Measurements from ENCODE around the gene OR1L8. TPM values are rescaled to one million over a fixed set of nuclear protein-coding genes. Genes with fewer than 3 reads are reported as not detected.
"Not testable (repeated sequence)": the region's sequence is repeated elsewhere in the genome, so short reads cannot be mapped to it uniquely, and the experiment has no call there.

OR1L8 gene
- total RNA-seq, 1 donor from 2014 or later: not detected

- Mint-ChIP-seq H3K4me1 (no peaks in the 10 kb centered on the region), H3K36me3 (ENCODE audit: low read depth) (no peaks in the 10 kb centered on the region), H3K9me3 (peaks cover 6% of the 10 kb centered on the region), H3K4me3 (no peak overlapping the region), H3K27ac (no peak overlapping the region), H3K27me3 (peaks cover 2% of the 10 kb centered on the region)
- no peak for DNase-seq
- intact Hi-C loops (cut with micrococcal nuclease): no loop called here
These were observed 44.4 kb downstream of the OR1L8 start for GRCh38 chr9:122538757-122539156.

GRCh38 chr9:122537066-122537465 lies 46.1 kb downstream of the OR1L8 start:
- H3K27me3 Mint-ChIP-seq; DNase-seq; H3K9me3 Mint-ChIP-seq; intact Hi-C loops (cut with micrococcal nuclease); H3K4me3 Mint-ChIP-seq; H3K27ac Mint-ChIP-seq; H3K36me3 Mint-ChIP-seq (ENCODE audit: low read depth); H3K4me1 Mint-ChIP-seq: not testable (repeated sequence)

GRCh38 chr9:122536134-122536533 lies 47.0 kb downstream of the OR1L8 start:
- Mint-ChIP-seq H3K27me3 (no peaks in the 10 kb centered on the region), H3K4me3 (no peak overlapping the region), H3K9me3 (peaks cover 6% of the 10 kb centered on the region), H3K27ac (no peak overlapping the region), H3K4me1 (no peaks in the 10 kb centered on the region), H3K36me3 (ENCODE audit: low read depth) (no peaks in the 10 kb centered on the region)
- intact Hi-C loops (cut with micrococcal nuclease): no loop called here
- no peak for DNase-seq

- H3K9me3 Mint-ChIP-seq; H3K27ac Mint-ChIP-seq; intact Hi-C loops (cut with micrococcal nuclease); H3K36me3 Mint-ChIP-seq (ENCODE audit: low read depth); H3K27me3 Mint-ChIP-seq; H3K4me3 Mint-ChIP-seq; H3K4me1 Mint-ChIP-seq; DNase-seq: not testable (repeated sequence)
These were observed 52.0 kb downstream of the OR1L8 start for GRCh38 chr9:122531157-122531556.

GRCh38 chr9:122527193-122527592 lies 56.0 kb downstream of the OR1L8 start, which contains the start of gene OR1N1:
Gene OR1N1, minus strand, starts transcription at chr9:122527293. Its CDS starts 0 bp downstream, at chr9:122527293.
- intact Hi-C loops (cut with micrococcal nuclease): no loop called here
- no peaks in the 10 kb centered on the region for H3K27me3 Mint-ChIP-seq
- no peaks in the 10 kb centered on the region for H3K9me3 Mint-ChIP-seq
- no peak for DNase-seq
- no peak within 1 kb of the TSS for H3K27ac Mint-ChIP-seq
- no peaks in the 10 kb centered on the region for H3K36me3 Mint-ChIP-seq (ENCODE audit: low read depth)
- no peak within 1 kb of the TSS for H3K4me3 Mint-ChIP-seq
- no peaks in the 10 kb centered on the region for H3K4me1 Mint-ChIP-seq

GRCh38 chr9:122526602-122527001 lies 56.6 kb downstream of the OR1L8 start:
- intact Hi-C loops (cut with micrococcal nuclease): no loop called here
- Mint-ChIP-seq H3K4me1 (no peaks in the 10 kb centered on the region), H3K4me3 (no peak overlapping the region), H3K27ac (no peak overlapping the region), H3K27me3 (no peaks in the 10 kb centered on the region), H3K9me3 (no peaks in the 10 kb centered on the region), H3K36me3 (ENCODE audit: low read depth) (no peaks in the 10 kb centered on the region)
- no peak for DNase-seq

- H3K4me3 Mint-ChIP-seq: no peak overlapping the region
- no peaks in the 10 kb centered on the region for H3K4me1 Mint-ChIP-seq
- no peak overlapping the region for H3K27ac Mint-ChIP-seq
- no peak for DNase-seq
- intact Hi-C loops (cut with micrococcal nuclease): no loop called here
- H3K27me3 Mint-ChIP-seq: peaks cover 2% of the 10 kb centered on the region
- no peaks in the 10 kb centered on the region for H3K9me3 Mint-ChIP-seq
- H3K36me3 Mint-ChIP-seq (ENCODE audit: low read depth): no peaks in the 10 kb centered on the region
These were observed 63.8 kb downstream of the OR1L8 start for GRCh38 chr9:122519376-122519775.

GRCh38 chr9:122518841-122519240 lies 64.3 kb downstream of the OR1L8 start, which contains the start of gene OR1J4:
Gene OR1J4, plus strand, starts transcription at chr9:122519141. Its CDS starts 0 bp downstream, at chr9:122519141.
- Mint-ChIP-seq H3K9me3 (no peaks in the 10 kb centered on the region), H3K4me3 (no peak within 1 kb of the TSS), H3K27ac (no peak within 1 kb of the TSS), H3K36me3 (ENCODE audit: low read depth) (no peaks in the 10 kb centered on the region), H3K27me3 (peaks cover 5% of the 10 kb centered on the region), H3K4me1 (no peaks in the 10 kb centered on the region)
- intact Hi-C loops (cut with micrococcal nuclease): no loop called here
- no peak for DNase-seq

- Mint-ChIP-seq H3K9me3 (no peaks in the 10 kb centered on the region), H3K36me3 (ENCODE audit: low read depth) (no peaks in the 10 kb centered on the region), H3K4me1 (no peaks in the 10 kb centered on the region), H3K27ac (no peak overlapping the region), H3K27me3 (peaks cover 5% of the 10 kb centered on the region), H3K4me3 (no peak overlapping the region)
- intact Hi-C loops (cut with micrococcal nuclease): no loop called here
- DNase-seq: no peak
These were observed 65.0 kb downstream of the OR1L8 start for GRCh38 chr9:122518226-122518625.

Other genes starting within 250 kb of the OR1L8 start
- 0.26 and 0.28 TPM in 2 replicates for gene PTGS1, start 212.4 kb downstream of the OR1L8 start, total RNA-seq
- not detected in 2 replicates for gene OR1J1, start 105.5 kb downstream of the OR1L8 start, total RNA-seq
- gene OR1J2, start 72.6 kb downstream of the OR1L8 start, total RNA-seq: not detected in 2 replicates
- 0.21 TPM in 1 of 2 replicates, not detected in the other for gene OR1J4, start 64.2 kb downstream of the OR1L8 start, total RNA-seq
- not detected in 2 replicates for gene OR1N1, start 56.1 kb downstream of the OR1L8 start, total RNA-seq
- gene OR1N2, start 30.3 kb downstream of the OR1L8 start, total RNA-seq: not detected in 2 replicates
- not detected in 2 replicates for gene OR1Q1, start 31.4 kb upstream of the OR1L8 start, total RNA-seq
- not detected in 2 replicates for gene OR1B1, start 74.2 kb upstream of the OR1L8 start, total RNA-seq
- gene OR1L1, start 78.3 kb upstream of the OR1L8 start, total RNA-seq: not detected in 2 replicates
- gene OR1L3, start 91.7 kb upstream of the OR1L8 start, total RNA-seq: not detected in 2 replicates
- not detected in 2 replicates for gene OR1L4, start 140.6 kb upstream of the OR1L8 start, total RNA-seq
- not detected in 2 replicates for gene OR1L6, start 158.9 kb upstream of the OR1L8 start, total RNA-seq
- gene OR5C1, start 205.5 kb upstream of the OR1L8 start, total RNA-seq: not detected in 2 replicates
- not detected in 2 replicates for gene OR1K1, start 216.7 kb upstream of the OR1L8 start, total RNA-seq
- gene PDCL, start 245.2 kb upstream of the OR1L8 start, total RNA-seq: 21.1 TPM in 2 replicates